Effector memory CD4-positive, alpha-beta T cell (primary cell): ENCODE data around the gene RET.
A peak's percentile ranks its signal among the peaks of the same experiment; 100 is the strongest.

ENCODE experiments used
- DNase-seq, 3 donors: peaks; one replicate each; pipeline ENCODE4 v3.0.0-alpha.2; 2020
- H3K27ac ChIP-seq: 2 replicates; pipeline ENCODE4 v1.7.0; 2013; ENCODE audit warnings: mild to moderate bottlenecking, low read length, moderate library complexity; ENCODE audit not compliant: insufficient read depth, poor library complexity, severe bottlenecking
- H3K27me3 ChIP-seq: replicated peaks from 2 replicates; pipeline ENCODE4 v1.7.0; 2013; ENCODE audit warnings: mild to moderate bottlenecking, low read length; ENCODE audit not compliant: insufficient read depth, control insufficient read depth, poor library complexity, severe bottlenecking
- H3K36me3 ChIP-seq: 2 replicates; pipeline ENCODE4 v1.7.0; 2013; ENCODE audit warnings: mild to moderate bottlenecking, low read length, moderate library complexity; ENCODE audit not compliant: control insufficient read depth, insufficient read depth
- H3K4me1 ChIP-seq: 2 replicates; pipeline ENCODE4 v1.7.0; 2013; ENCODE audit warnings: low read length, mild to moderate bottlenecking; ENCODE audit not compliant: control insufficient read depth, insufficient read depth, poor library complexity, severe bottlenecking
- H3K4me3 ChIP-seq: 2 replicates; pipeline ENCODE4 v1.7.0; 2013; ENCODE audit warnings: low read length, low read depth, mild to moderate bottlenecking; ENCODE audit not compliant: insufficient read depth, poor library complexity, severe bottlenecking
- H3K9me3 ChIP-seq: 2 replicates; pipeline ENCODE4 v1.7.0; 2013; ENCODE audit warnings: mild to moderate bottlenecking, low read length, moderate library complexity; ENCODE audit not compliant: control insufficient read depth

The RET gene

GRCh38 chr10:43134126-43134905, 57.4 kb downstream of the RET start:
- Histone ChIP-seq H3K27me3 (no peaks in the 10 kb centered on the region), H3K4me1 (peaks cover 10% of the 10 kb centered on the region), H3K27ac (no peak overlapping the region), H3K9me3 (no peaks in the 10 kb centered on the region), H3K4me3 (no peak overlapping the region), H3K36me3 (no peaks in the 10 kb centered on the region)
- DNase-seq, result no peak

- no peak overlapping the region for H3K4me3 ChIP-seq
- no peaks in the 10 kb centered on the region for H3K36me3 ChIP-seq
- no peaks in the 10 kb centered on the region for H3K27me3 ChIP-seq
- DNase-seq, result no peak
- no peak overlapping the region for H3K27ac ChIP-seq
- H3K9me3 ChIP-seq, result no peaks in the 10 kb centered on the region
- H3K4me1 ChIP-seq, result peaks cover 17% of the 10 kb centered on the region
Measured at GRCh38 chr10:43135064-43135463, 58.2 kb downstream of the RET start.

- Histone ChIP-seq H3K9me3 (no peaks in the 10 kb centered on the region), H3K27ac (no peak overlapping the region), H3K36me3 (no peaks in the 10 kb centered on the region), H3K4me3 (no peak overlapping the region), H3K27me3 (no peaks in the 10 kb centered on the region), H3K4me1 (peaks cover 19% of the 10 kb centered on the region)
- no peak for DNase-seq
Measured at GRCh38 chr10:43135656-43136055, 58.8 kb downstream of the RET start.

GRCh38 chr10:43136432-43136831, 59.6 kb downstream of the RET start:
- no peaks in the 10 kb centered on the region for H3K27me3 ChIP-seq
- H3K36me3 ChIP-seq, result no peaks in the 10 kb centered on the region
- H3K9me3 ChIP-seq, result no peaks in the 10 kb centered on the region
- H3K27ac ChIP-seq, result no peak overlapping the region
- no peak overlapping the region for H3K4me3 ChIP-seq
- H3K4me1 ChIP-seq, result peaks cover 20% of the 10 kb centered on the region
- no peak for DNase-seq

- H3K27ac ChIP-seq, result peak overlapping the region; percentile 79
- H3K4me3 ChIP-seq, result peak overlapping the region; percentile 76
- H3K36me3 ChIP-seq, result no peaks in the 10 kb centered on the region
- H3K4me1 ChIP-seq, result peaks cover 23% of the 10 kb centered on the region
- no peak for DNase-seq
- H3K27me3 ChIP-seq, result no peaks in the 10 kb centered on the region
- H3K9me3 ChIP-seq, result no peaks in the 10 kb centered on the region
Measured at GRCh38 chr10:43136995-43137716, 60.3 kb downstream of the RET start.

- no peaks in the 10 kb centered on the region for H3K36me3 ChIP-seq
- H3K9me3 ChIP-seq, result no peaks in the 10 kb centered on the region
- DNase-seq, result peak in 1 of 3 donors; percentile 20
- H3K4me3 ChIP-seq, result peak overlapping the region; percentile 76
- H3K27me3 ChIP-seq, result no peaks in the 10 kb centered on the region
- peak overlapping the region; percentile 79 for H3K27ac ChIP-seq
- H3K4me1 ChIP-seq, result peaks cover 23% of the 10 kb centered on the region
Measured at GRCh38 chr10:43137717-43138020, 60.8 kb downstream of the RET start.

- Histone ChIP-seq H3K9me3 (no peaks in the 10 kb centered on the region), H3K27ac (peak within 1 kb of the TSS; percentile 88), H3K4me3 (peak within 1 kb of the TSS; percentile 76)
Measured at GRCh38 chr10:43138021-43138756, 61.3 kb downstream of the RET start, which contains the start of gene CSGALNACT2. TSS of gene CSGALNACT2 (plus strand) at chr10:43138445. CDS start at chr10:43155150, 16,705 bp downstream.

GRCh38 chr10:43138757-43139241, 61.9 kb downstream of the RET start:
- H3K4me1 ChIP-seq, result peaks cover 23% of the 10 kb centered on the region
- no peaks in the 10 kb centered on the region for H3K27me3 ChIP-seq
- no peaks in the 10 kb centered on the region for H3K36me3 ChIP-seq
- DNase-seq, result peak; percentile 41 to 50 (median 42)
- H3K27ac ChIP-seq, result peak overlapping the region; percentile 88
- H3K9me3 ChIP-seq, result no peaks in the 10 kb centered on the region
- H3K4me3 ChIP-seq, result peak overlapping the region; percentile 70

More at GRCh38 chr10:43138021-43138756, 61.3 kb downstream of the RET start, which contains the start of gene CSGALNACT2:
- no peaks in the 10 kb centered on the region for H3K36me3 ChIP-seq
- H3K4me1 ChIP-seq, result peaks cover 23% of the 10 kb centered on the region
- H3K27me3 ChIP-seq, result no peaks in the 10 kb centered on the region
- peak; percentile 75 to 82 (median 78) for DNase-seq

- no peaks in the 10 kb centered on the region for H3K27me3 ChIP-seq
- no peak overlapping the region for H3K4me3 ChIP-seq
- no peak for DNase-seq
- H3K9me3 ChIP-seq, result no peaks in the 10 kb centered on the region
- H3K4me1 ChIP-seq, result peaks cover 29% of the 10 kb centered on the region
- H3K36me3 ChIP-seq, result no peaks in the 10 kb centered on the region
- H3K27ac ChIP-seq, result no peak overlapping the region
Measured at GRCh38 chr10:43141421-43141820, 64.6 kb downstream of the RET start.
